Stimulated activated CD4-positive, alpha-beta T cell treated with anti-CD3 and anti-CD28 coated beads, Interleukin-2, amount 100 ng/mL, for 4 hours (primary cell): Measurements from ENCODE around the gene KRT34.
"Not testable (repeated sequence)": the region's sequence is repeated elsewhere in the genome, so short reads cannot be mapped to it uniquely, and the experiment has no call there.

Experiments used
- DNase-seq: peaks from one replicate; pipeline ENCODE4 v3.0.0-alpha.2; 2020; ENCODE audit warnings: low read depth

Gene KRT34

GRCh38 chr17:41366070-41366469 is 16.0 kb downstream of the KRT34 start:
- no peak for DNase-seq

- no peak for DNase-seq
These were observed 18.2 kb downstream of the KRT34 start for GRCh38 chr17:41363881-41364280.

GRCh38 chr17:41360296-41360995 is 21.7 kb downstream of the KRT34 start:
- no peak for DNase-seq

GRCh38 chr17:41354536-41354935 is 27.6 kb downstream of the KRT34 start:
- DNase-seq, result no peak

- no peak for DNase-seq
These were observed 29.3 kb downstream of the KRT34 start for GRCh38 chr17:41352597-41353366.

GRCh38 chr17:41351177-41351576 is 30.9 kb downstream of the KRT34 start:
- no peak for DNase-seq

GRCh38 chr17:41350381-41350878 is 31.7 kb downstream of the KRT34 start, which contains the start of gene KRT33A:
Gene KRT33A, minus strand, starts transcription at chr17:41350828. Its CDS starts 61 bp downstream, at chr17:41350767.
- not testable (repeated sequence) for DNase-seq

- DNase-seq, result no peak
These were observed 34.0 kb downstream of the KRT34 start for GRCh38 chr17:41347869-41348760.

GRCh38 chr17:41346421-41346820 is 35.7 kb downstream of the KRT34 start:
- DNase-seq, result not testable (repeated sequence)

GRCh38 chr17:41345992-41346391 is 36.1 kb downstream of the KRT34 start:
- no peak for DNase-seq

- DNase-seq, result no peak
These were observed 39.1 kb downstream of the KRT34 start for GRCh38 chr17:41343029-41343428.

- DNase-seq, result peak; percentile 16
These were observed 40.9 kb downstream of the KRT34 start for GRCh38 chr17:41340934-41341861.

- no peak for DNase-seq
These were observed 41.6 kb downstream of the KRT34 start for GRCh38 chr17:41340494-41340893.

- DNase-seq, result no peak
These were observed 42.4 kb downstream of the KRT34 start for GRCh38 chr17:41339571-41340172.

GRCh38 chr17:41338961-41339485 is 43.1 kb downstream of the KRT34 start:
- DNase-seq, result peak; percentile 26

- no peak for DNase-seq
These were observed 46.4 kb downstream of the KRT34 start for GRCh38 chr17:41335747-41336146.

- DNase-seq, result no peak
These were observed 47.5 kb downstream of the KRT34 start for GRCh38 chr17:41334385-41335305.

GRCh38 chr17:41333836-41334235 is 48.3 kb downstream of the KRT34 start:
- no peak for DNase-seq

- DNase-seq, result no peak
These were observed 49.0 kb downstream of the KRT34 start for GRCh38 chr17:41333098-41333497.
